Activated naive CD8-positive, alpha-beta T cell treated with anti-CD3 and anti-CD28 coated beads, Interleukin-2, amount 10 ng/mL, durations not matched to agents 7 days and 5 days (primary cell): ENCODE measurements around the gene CD300C. TPM values are rescaled to one million over a fixed set of nuclear protein-coding genes. Genes with fewer than 3 reads are reported as not detected.
A peak's percentile ranks its signal among the peaks of the same experiment; 100 is the strongest.
"Not testable (repeated sequence)": the region's sequence is repeated elsewhere in the genome, so short reads cannot be mapped to it uniquely, and the experiment has no call there.

Source experiments
- ATAC-seq: fragments of 150-1000 bp; cut with Tn5 transposase; one replicate; pipeline ENCODE4 v1.10.0; 2021; ENCODE audit warnings: low read depth, moderate library complexity
- POLR2A ChIA-PET: fragments of 350-600 bp; sonication (Branson Sonifier 250); formaldehyde crosslinking; loops from one replicate; lab custom pipeline; 2021; ENCODE audit warnings: antibody characterized with exemption; lab: Charles Lee
- DNase-seq: peaks from one replicate; pipeline ENCODE4 v3.0.0; 2021
- H3K27ac Mint-ChIP-seq: one replicate; pipeline ENCODE4 v1.8.0; 2022; ENCODE audit warnings: mild to moderate bottlenecking, mixed read lengths
- H3K27me3 Mint-ChIP-seq: one replicate; pipeline ENCODE4 v1.8.0; 2022; ENCODE audit warnings: mild to moderate bottlenecking, moderate library complexity, mixed read lengths
- H3K36me3 Mint-ChIP-seq: one replicate; pipeline ENCODE4 v1.8.0; 2021; ENCODE audit warnings: mild to moderate bottlenecking, mixed read lengths
- H3K4me1 Mint-ChIP-seq: one replicate; pipeline ENCODE4 v1.8.0; 2021; ENCODE audit warnings: mixed read lengths
- H3K4me3 Mint-ChIP-seq: one replicate; pipeline ENCODE4 v1.8.0; 2022; ENCODE audit warnings: mild to moderate bottlenecking, moderate library complexity, mixed read lengths
- H3K9me3 Mint-ChIP-seq: one replicate; pipeline ENCODE4 v1.8.0; 2021; ENCODE audit warnings: mixed read lengths
- total RNA-seq, 2 experiments: library from RNA; stranded (reverse); gene quantifications; one replicate each; pipeline ENCODE4 v1.2.3, GENCODE V29; 2021

Gene CD300C
- total RNA-seq, 2 experiments from 2014 or later, result 0.45 to 0.61 TPM

- H3K4me3 Mint-ChIP-seq, result no peak overlapping the region
- no peaks in the 10 kb centered on the region for H3K4me1 Mint-ChIP-seq
- POLR2A ChIA-PET, result no interaction called here
- peaks cover 2% of the 10 kb centered on the region for H3K36me3 Mint-ChIP-seq
- ATAC-seq, result no peak
- H3K9me3 Mint-ChIP-seq, result no peaks in the 10 kb centered on the region
- peaks cover 34% of the 10 kb centered on the region for H3K27me3 Mint-ChIP-seq
- no peak for DNase-seq
- H3K27ac Mint-ChIP-seq, result no peak overlapping the region
Observed at GRCh38 chr17:74508156-74508555, 37.8 kb downstream of the CD300C start.

GRCh38 chr17:74503949-74504348, 42.0 kb downstream of the CD300C start:
- H3K9me3 Mint-ChIP-seq, ATAC-seq, DNase-seq, H3K27ac Mint-ChIP-seq, POLR2A ChIA-PET, H3K36me3 Mint-ChIP-seq, H3K4me1 Mint-ChIP-seq, H3K4me3 Mint-ChIP-seq: not testable (repeated sequence)
- peaks cover 16% of the 10 kb centered on the region for H3K27me3 Mint-ChIP-seq

GRCh38 chr17:74502861-74503260, 43.1 kb downstream of the CD300C start:
- DNase-seq (no peak), ATAC-seq (no peak)
- POLR2A ChIA-PET, result no interaction called here
- H3K4me3 Mint-ChIP-seq, result no peak overlapping the region
- no peaks in the 10 kb centered on the region for H3K4me1 Mint-ChIP-seq
- H3K9me3 Mint-ChIP-seq, result no peaks in the 10 kb centered on the region
- no peak overlapping the region for H3K27ac Mint-ChIP-seq
- H3K27me3 Mint-ChIP-seq, result peaks cover 12% of the 10 kb centered on the region
- H3K36me3 Mint-ChIP-seq, result no peaks in the 10 kb centered on the region

- no peak for DNase-seq
- H3K9me3 Mint-ChIP-seq, result no peaks in the 10 kb centered on the region
- peaks cover 7% of the 10 kb centered on the region for H3K27me3 Mint-ChIP-seq
- POLR2A ChIA-PET, result interaction anchor here (1.1 kb wide), 1 partner anchor 54 kb away, joined by 3 read pairs; no protein-coding TSS in a partner anchor
- no peaks in the 10 kb centered on the region for H3K4me1 Mint-ChIP-seq
- no peaks in the 10 kb centered on the region for H3K36me3 Mint-ChIP-seq
- no peak overlapping the region for H3K4me3 Mint-ChIP-seq
- no peak overlapping the region for H3K27ac Mint-ChIP-seq
- no peak for ATAC-seq
Observed at GRCh38 chr17:74499992-74500391, 45.9 kb downstream of the CD300C start.

- ATAC-seq (no peak), DNase-seq (no peak)
- POLR2A ChIA-PET, result no interaction called here
- H3K4me3 Mint-ChIP-seq, result no peak overlapping the region
- peaks cover 7% of the 10 kb centered on the region for H3K27me3 Mint-ChIP-seq
- no peaks in the 10 kb centered on the region for H3K36me3 Mint-ChIP-seq
- no peaks in the 10 kb centered on the region for H3K9me3 Mint-ChIP-seq
- H3K4me1 Mint-ChIP-seq, result no peaks in the 10 kb centered on the region
- H3K27ac Mint-ChIP-seq, result no peak overlapping the region
Observed at GRCh38 chr17:74497471-74497870, 48.4 kb downstream of the CD300C start.

- Mint-ChIP-seq H3K36me3 (peaks cover 4% of the 10 kb centered on the region), H3K4me3 (no peak overlapping the region), H3K27me3 (peaks cover 10% of the 10 kb centered on the region), H3K4me1 (peaks cover 1% of the 10 kb centered on the region), H3K27ac (no peak overlapping the region), H3K9me3 (peaks cover 3% of the 10 kb centered on the region)
- DNase-seq (peak; percentile 66), ATAC-seq (peak; percentile 54)
- POLR2A ChIA-PET, result no interaction called here
Observed at GRCh38 chr17:74493331-74493833, 52.5 kb downstream of the CD300C start.

- no peak overlapping the region for H3K27ac Mint-ChIP-seq
- H3K4me1 Mint-ChIP-seq, result peaks cover 1% of the 10 kb centered on the region
- peaks cover 11% of the 10 kb centered on the region for H3K36me3 Mint-ChIP-seq
- ATAC-seq (no peak), DNase-seq (no peak)
- H3K4me3 Mint-ChIP-seq, result no peak overlapping the region
- H3K27me3 Mint-ChIP-seq, result peaks cover 12% of the 10 kb centered on the region
- POLR2A ChIA-PET, result no interaction called here
- peaks cover 6% of the 10 kb centered on the region for H3K9me3 Mint-ChIP-seq
Observed at GRCh38 chr17:74491626-74492025, 54.3 kb downstream of the CD300C start.

Other genes starting within 250 kb of the CD300C start
- gene KIF19, start 219.9 kb downstream of the CD300C start, total RNA-seq, result under 1 TPM; 0.61 to 0.91 TPM
- gene BTBD17, start 184.2 kb downstream of the CD300C start, total RNA-seq, result not detected
- gene GPR142, start 178.6 kb downstream of the CD300C start, total RNA-seq, result not detected
- not detected for gene GPRC5C, start 114.0 kb downstream of the CD300C start, total RNA-seq
- gene CD300A, start 79.5 kb downstream of the CD300C start, total RNA-seq, result 10 to 100 TPM; 10.6 to 12.7 TPM
- not detected for gene CD300LB, start 14.6 kb downstream of the CD300C start, total RNA-seq
- not detected for gene CD300H, start 21.4 kb upstream of the CD300C start, total RNA-seq
- not detected for gene CD300LD, start 46.2 kb upstream of the CD300C start, total RNA-seq
- not detected for gene CD300E, start 77.6 kb upstream of the CD300C start, total RNA-seq
- under 1 TPM in 1 of 2 experiments, not detected in 1; 0.25 TPM for gene CD300LF, start 166.8 kb upstream of the CD300C start, total RNA-seq
- 10 to 100 TPM; 24.7 to 27.5 TPM for gene RAB37, start 191.1 kb upstream of the CD300C start, total RNA-seq
- 100 to 1,000 TPM; 241 to 244 TPM for gene NHERF1, start 202.5 kb upstream of the CD300C start, total RNA-seq
- gene NAT9, start 230.2 kb upstream of the CD300C start, total RNA-seq, result 10 to 100 TPM; 37.6 to 42.1 TPM